Ishikawa (cell line): ENCODE data around the gene SCFD2.

Source experiments
- CEBPB ChIP-seq: IDR thresholded peaks from 2 replicates; pipeline ENCODE4 v1.6.1; 2012
- EGR1 ChIP-seq: IDR thresholded peaks from 2 replicates; pipeline ENCODE4 v1.6.1; 2012
- EP300 ChIP-seq: IDR thresholded peaks from 2 replicates; pipeline ENCODE4 v1.6.1; 2012; ENCODE audit warnings: borderline replicate concordance
- FOXM1 ChIP-seq: IDR thresholded peaks from 2 replicates; pipeline ENCODE4 v1.6.1; 2012; ENCODE audit warnings: low read depth, borderline replicate concordance
- MAX ChIP-seq: IDR thresholded peaks from 2 replicates; pipeline ENCODE4 v1.6.1; 2012
- RAD21 ChIP-seq: IDR thresholded peaks from 2 replicates; pipeline ENCODE4 v1.6.1; 2012; ENCODE audit warnings: low read depth
- REST ChIP-seq: IDR thresholded peaks from 2 replicates; pipeline ENCODE4 v1.6.1; 2012; ENCODE audit warnings: low read depth, mild to moderate bottlenecking
- TCF12 ChIP-seq: IDR thresholded peaks from 2 replicates; pipeline ENCODE4 v1.6.1; 2012; ENCODE audit warnings: low read depth
- TEAD4 ChIP-seq: IDR thresholded peaks from 2 replicates; pipeline ENCODE4 v1.6.1; 2012

GRCh38 chr4:53128706-53129357, 237.0 kb downstream of the SCFD2 start:
- TF ChIP-seq TCF12 (no peak), MAX (no peak), EP300 (no peak), EGR1 (no peak), RAD21 (no peak), FOXM1 (no peak), REST (no peak), CEBPB (no peak), TEAD4 (no peak)
